ENCODE results near the gene SIL1.

DNA sequence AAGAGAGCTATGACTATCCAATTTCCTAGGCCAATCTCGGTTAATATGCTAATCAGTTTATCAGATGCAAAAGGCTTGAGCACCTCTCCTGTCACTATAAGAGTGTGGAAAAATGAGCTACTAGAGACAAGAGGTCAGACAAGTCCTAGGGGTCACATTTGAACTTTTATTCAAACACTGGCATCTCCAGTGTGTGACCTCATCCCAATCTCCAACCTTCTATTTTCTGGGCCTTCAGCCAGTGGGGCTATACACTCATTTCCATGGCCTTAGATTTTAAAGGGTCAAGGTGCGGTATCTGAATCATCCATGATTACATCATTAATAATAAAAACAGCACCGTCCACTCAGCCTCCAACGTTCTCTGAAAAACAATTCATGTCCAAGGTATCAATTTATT is 183.4 kb downstream of the SIL1 start:
- TF ChIP-seq, protein P1, sequence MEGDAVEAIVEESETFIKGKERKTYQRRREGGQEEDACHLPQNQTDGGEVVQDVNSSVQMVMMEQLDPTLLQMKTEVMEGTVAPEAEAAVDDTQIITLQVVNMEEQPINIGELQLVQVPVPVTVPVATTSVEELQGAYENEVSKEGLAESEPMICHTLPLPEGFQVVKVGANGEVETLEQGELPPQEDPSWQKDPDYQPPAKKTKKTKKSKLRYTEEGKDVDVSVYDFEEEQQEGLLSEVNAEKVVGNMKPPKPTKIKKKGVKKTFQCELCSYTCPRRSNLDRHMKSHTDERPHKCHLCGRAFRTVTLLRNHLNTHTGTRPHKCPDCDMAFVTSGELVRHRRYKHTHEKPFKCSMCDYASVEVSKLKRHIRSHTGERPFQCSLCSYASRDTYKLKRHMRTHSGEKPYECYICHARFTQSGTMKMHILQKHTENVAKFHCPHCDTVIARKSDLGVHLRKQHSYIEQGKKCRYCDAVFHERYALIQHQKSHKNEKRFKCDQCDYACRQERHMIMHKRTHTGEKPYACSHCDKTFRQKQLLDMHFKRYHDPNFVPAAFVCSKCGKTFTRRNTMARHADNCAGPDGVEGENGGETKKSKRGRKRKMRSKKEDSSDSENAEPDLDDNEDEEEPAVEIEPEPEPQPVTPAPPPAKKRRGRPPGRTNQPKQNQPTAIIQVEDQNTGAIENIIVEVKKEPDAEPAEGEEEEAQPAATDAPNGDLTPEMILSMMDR (IDR thresholded peaks at IDR 0.05) = no peak
- TF ChIP-seq POLR2A (IDR thresholded peaks at IDR 0.05) (no peak), EP300 (IDR thresholded peaks at IDR 0.05) (no peak)
